Endodermal cell (in vitro differentiated cells): ENCODE results near the gene GCLC. TPM values are rescaled to one million over a fixed set of nuclear protein-coding genes. Genes with fewer than 3 reads are reported as not detected.

Experiments used
- DNase-seq: peaks from one replicate; pipeline ENCODE4 v3.0.0-alpha.2; 2017
- H3K27ac ChIP-seq: 2 replicates; pipeline ENCODE4 v1.5.1; 2013; ENCODE audit warnings: mild to moderate bottlenecking, low read depth, low read length, moderate library complexity
- H3K27me3 ChIP-seq: 2 replicates; pipeline ENCODE4 v1.6.1; 2013; ENCODE audit warnings: mild to moderate bottlenecking, low read length, moderate library complexity; ENCODE audit not compliant: insufficient read depth, control insufficient read depth, poor library complexity, severe bottlenecking
- H3K36me3 ChIP-seq: 2 replicates; pipeline ENCODE4 v1.7.0; 2013; ENCODE audit warnings: mild to moderate bottlenecking, low read length, moderate library complexity; ENCODE audit not compliant: control insufficient read depth, insufficient read depth
- H3K4me1 ChIP-seq: one replicate; pipeline ENCODE4 v1.7.0; 2013; ENCODE audit warnings: low read length; ENCODE audit not compliant: control insufficient read depth, insufficient read depth
- H3K4me3 ChIP-seq: 2 replicates; pipeline ENCODE4 v1.5.1; 2013; ENCODE audit warnings: mild to moderate bottlenecking, low read length, moderate library complexity
- H3K9ac ChIP-seq: 2 replicates; pipeline ENCODE4 v1.6.1; 2013; ENCODE audit warnings: mild to moderate bottlenecking, low read length, moderate library complexity; ENCODE audit not compliant: poor library complexity, severe bottlenecking; ENCODE audit errors: extremely low read depth
- H3K9me3 ChIP-seq: 2 replicates; pipeline ENCODE4 v1.6.1; 2013; ENCODE audit warnings: mild to moderate bottlenecking, low read length, moderate library complexity; ENCODE audit not compliant: control insufficient read depth
- H3K27ac Mint-ChIP-seq: 2 replicates; pipeline ENCODE4 v1.8.0; 2020; ENCODE audit warnings: mixed read lengths
- H3K27me3 Mint-ChIP-seq: 2 replicates; pipeline ENCODE4 v1.8.0; 2021; ENCODE audit warnings: mild to moderate bottlenecking, mixed read lengths; ENCODE audit not compliant: insufficient read depth
- H3K36me3 Mint-ChIP-seq: 2 replicates; pipeline ENCODE4 v1.8.0; 2020; ENCODE audit warnings: low read depth, mixed read lengths
- H3K4me1 Mint-ChIP-seq: 2 replicates; pipeline ENCODE4 v1.8.0; 2020; ENCODE audit warnings: mixed read lengths
- H3K4me3 Mint-ChIP-seq: 2 replicates; pipeline ENCODE4 v1.8.0; 2020; ENCODE audit warnings: mild to moderate bottlenecking, moderate library complexity, mixed read lengths
- H3K9me3 Mint-ChIP-seq: 2 replicates; pipeline ENCODE4 v1.8.0; 2020; ENCODE audit warnings: mild to moderate bottlenecking, mixed read lengths
- WGBS, 2 experiments: methylation state at CpG; one replicate each; pipeline versions ENCODE4 v1.1.5 to v1.1.7; 2013; ENCODE audit warnings: missing lambda C conversion rate in 2 of 2, mixed read lengths in 1 of 2; ENCODE audit not compliant: insufficient coverage in 1 of 2, insufficient read length in 1 of 2; 5-methylcytosine and 5-hydroxymethylcytosine counted together
- total RNA-seq, 2 donors: library from RNA; stranded (reverse); fragmentation: NEBNext Ultra II Directional in 1 of 2; extraction: Animal tissue kit (Norgen Biotek cat#: 25700) in 1 of 2; gene quantifications; 2 replicates in 1 of 2; 3 replicates in 1 of 2; pipeline ENCODE4 v1.2.1, GENCODE V29; 2021
- TF ChIP-seq, protein P1 (sequence below): fragments of 200-600 bp; sonication (generic); conservative IDR thresholded peaks from 2 replicates; pipeline ENCODE4 v1.5.0; 2021; ENCODE audit warnings: antibody characterized with exemption, mild to moderate bottlenecking

GCLC gene
- total RNA-seq, 2 donors from 2014 or later, result 44.7 to 57.7 TPM

GRCh38 chr6:53540129-53540692 is 4.7 kb downstream of the GCLC start:
- no peak overlapping the region for H3K27ac Mint-ChIP-seq
- H3K27ac ChIP-seq, result no peak overlapping the region
- peaks cover 3% of the 10 kb centered on the region for H3K27me3 Mint-ChIP-seq
- H3K4me1 Mint-ChIP-seq, result peaks cover 54% of the 10 kb centered on the region
- no peak for DNase-seq
- H3K4me1 ChIP-seq, result peaks cover 2% of the 10 kb centered on the region
- peaks cover 21% of the 10 kb centered on the region for H3K36me3 Mint-ChIP-seq
- no peak overlapping the region for H3K4me3 Mint-ChIP-seq
- WGBS, 2 experiments, result 93 to 100% methylated on average over 1 to 4 of the region's 4 CpGs
- no peak overlapping the region for H3K4me3 ChIP-seq
- H3K9me3 Mint-ChIP-seq, result peaks cover 3% of the 10 kb centered on the region
- H3K9ac ChIP-seq, result no peak overlapping the region
- TF ChIP-seq, protein P1, sequence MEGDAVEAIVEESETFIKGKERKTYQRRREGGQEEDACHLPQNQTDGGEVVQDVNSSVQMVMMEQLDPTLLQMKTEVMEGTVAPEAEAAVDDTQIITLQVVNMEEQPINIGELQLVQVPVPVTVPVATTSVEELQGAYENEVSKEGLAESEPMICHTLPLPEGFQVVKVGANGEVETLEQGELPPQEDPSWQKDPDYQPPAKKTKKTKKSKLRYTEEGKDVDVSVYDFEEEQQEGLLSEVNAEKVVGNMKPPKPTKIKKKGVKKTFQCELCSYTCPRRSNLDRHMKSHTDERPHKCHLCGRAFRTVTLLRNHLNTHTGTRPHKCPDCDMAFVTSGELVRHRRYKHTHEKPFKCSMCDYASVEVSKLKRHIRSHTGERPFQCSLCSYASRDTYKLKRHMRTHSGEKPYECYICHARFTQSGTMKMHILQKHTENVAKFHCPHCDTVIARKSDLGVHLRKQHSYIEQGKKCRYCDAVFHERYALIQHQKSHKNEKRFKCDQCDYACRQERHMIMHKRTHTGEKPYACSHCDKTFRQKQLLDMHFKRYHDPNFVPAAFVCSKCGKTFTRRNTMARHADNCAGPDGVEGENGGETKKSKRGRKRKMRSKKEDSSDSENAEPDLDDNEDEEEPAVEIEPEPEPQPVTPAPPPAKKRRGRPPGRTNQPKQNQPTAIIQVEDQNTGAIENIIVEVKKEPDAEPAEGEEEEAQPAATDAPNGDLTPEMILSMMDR, result no peak
- no peaks in the 10 kb centered on the region for H3K27me3 ChIP-seq
- peaks cover 35% of the 10 kb centered on the region for H3K36me3 ChIP-seq
- H3K9me3 ChIP-seq, result no peaks in the 10 kb centered on the region

DNA sequence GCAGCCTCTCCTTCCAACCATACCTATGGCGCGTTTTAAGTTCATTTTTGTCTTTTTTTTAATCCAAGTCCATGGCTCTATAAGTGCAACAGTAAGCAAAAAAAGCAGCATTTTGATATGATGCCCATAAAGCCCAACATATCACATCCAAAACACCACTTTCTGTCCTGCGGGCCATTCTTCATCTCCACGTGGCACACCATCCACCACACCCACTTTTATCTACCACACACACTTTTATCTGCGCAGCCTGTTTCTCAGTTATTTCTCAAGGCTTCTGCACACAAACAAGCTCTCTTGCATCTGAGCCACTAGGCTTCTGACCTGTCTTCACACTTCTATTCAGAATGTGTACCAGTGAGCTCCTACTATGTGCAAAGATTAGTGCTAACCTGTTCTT is 5.3 kb downstream of the GCLC start:
- Histone ChIP-seq H3K4me1 (peaks cover 2% of the 10 kb centered on the region), H3K4me3 (no peak overlapping the region), H3K36me3 (peaks cover 35% of the 10 kb centered on the region), H3K9me3 (no peaks in the 10 kb centered on the region), H3K9ac (no peak overlapping the region), H3K27me3 (no peaks in the 10 kb centered on the region), H3K27ac (no peak overlapping the region)
- Mint-ChIP-seq H3K9me3 (no peaks in the 10 kb centered on the region), H3K27ac (no peak overlapping the region), H3K36me3 (peaks cover 21% of the 10 kb centered on the region), H3K4me3 (no peak overlapping the region), H3K27me3 (no peaks in the 10 kb centered on the region), H3K4me1 (peaks cover 52% of the 10 kb centered on the region)
- no peak for DNase-seq
- WGBS, 2 experiments, result 94 to 98% methylated on average over 5 of the region's 5 CpGs
- TF ChIP-seq, protein P1, result no peak

DNA sequence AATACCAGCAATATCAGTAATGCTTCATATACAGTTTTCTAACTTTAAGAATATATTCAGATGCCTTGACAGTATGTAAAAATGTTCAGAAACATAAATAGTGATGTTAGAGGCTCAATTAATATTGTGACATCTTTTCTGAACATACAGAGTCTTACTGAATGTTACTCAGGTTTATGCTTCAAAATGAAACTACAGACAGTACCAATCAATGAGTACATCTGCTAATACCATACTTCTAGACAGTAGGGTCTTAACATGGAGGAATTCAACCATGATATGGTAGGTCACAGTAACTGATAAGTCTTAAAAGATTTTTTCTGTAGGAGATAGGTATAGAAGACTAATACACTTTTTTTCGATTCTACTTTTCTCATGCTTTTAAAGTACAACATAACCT is 8.3 kb downstream of the GCLC start:
- no peak overlapping the region for H3K4me3 Mint-ChIP-seq
- H3K4me1 ChIP-seq, result peaks cover 2% of the 10 kb centered on the region

More for the DNA sequence above, 8.3 kb downstream of the GCLC start:
- no peaks in the 10 kb centered on the region for H3K27me3 ChIP-seq
- peaks cover 21% of the 10 kb centered on the region for H3K36me3 Mint-ChIP-seq
- peaks cover 52% of the 10 kb centered on the region for H3K4me1 Mint-ChIP-seq
- H3K27ac Mint-ChIP-seq, result no peak overlapping the region
- no peak overlapping the region for H3K27ac ChIP-seq
- H3K4me3 ChIP-seq, result no peak overlapping the region
- H3K9ac ChIP-seq, result no peak overlapping the region
- no peaks in the 10 kb centered on the region for H3K9me3 Mint-ChIP-seq
- H3K36me3 ChIP-seq, result peaks cover 35% of the 10 kb centered on the region
- no peaks in the 10 kb centered on the region for H3K27me3 Mint-ChIP-seq
- 94% methylated on average over 1 of the region's 1 CpG; no CpG with 5 or more reads in 1 of the 2 experiments for WGBS, 2 experiments
- no peak for DNase-seq
- H3K9me3 ChIP-seq, result no peaks in the 10 kb centered on the region
- TF ChIP-seq, protein P1, result no peak
